Liver (tissue), 9 donors: ENCODE data around the gene ZNF292. TPM values are rescaled to one million over a fixed set of nuclear protein-coding genes. Genes with fewer than 3 reads are reported as not detected.

Experiments
- DNase-seq: peaks from one replicate; pipeline ENCODE4 v3.0.0-alpha.2; 2017; ENCODE audit warnings: low spot score
- H3K27ac ChIP-seq, 2 donors: one replicate each; pipeline ENCODE4 v1.7.0; 2013; ENCODE audit warnings: inconsistent platforms in 2 of 2, low read length in 2 of 2, control low read depth in 1 of 2, low read depth in 1 of 2, mild to moderate bottlenecking in 1 of 2
- H3K27me3 ChIP-seq, 4 donors: one replicate each; pipeline versions ENCODE4 v1.6.1 to v1.7.0; 2013; ENCODE audit warnings: low read length in 3 of 4, inconsistent platforms in 1 of 4, mild to moderate bottlenecking in 1 of 4, moderate library complexity in 1 of 4; ENCODE audit not compliant: control insufficient read depth in 4 of 4, insufficient read depth in 4 of 4
- H3K36me3 ChIP-seq, 4 donors: one replicate each; pipeline versions ENCODE4 v1.6.1 to v1.7.0; 2013; ENCODE audit warnings: low read length in 3 of 4, mild to moderate bottlenecking in 3 of 4, low read depth in 1 of 4, moderate library complexity in 1 of 4; ENCODE audit not compliant: control insufficient read depth in 4 of 4, insufficient read depth in 3 of 4
- H3K4me1 ChIP-seq, 4 donors: one replicate each; pipeline versions ENCODE4 v1.6.1 to v1.7.0; 2013; ENCODE audit warnings: low read length in 3 of 4, mild to moderate bottlenecking in 3 of 4, moderate library complexity in 1 of 4; ENCODE audit not compliant: control insufficient read depth in 4 of 4, insufficient read depth in 4 of 4
- H3K4me3 ChIP-seq, 3 donors: one replicate each; pipeline versions ENCODE4 v1.6.1 to v1.7.0; 2013; ENCODE audit warnings: low read length in 3 of 3, control low read depth in 1 of 3, low read depth in 1 of 3, mild to moderate bottlenecking in 1 of 3
- H3K9ac ChIP-seq, 2 donors: one replicate each; pipeline ENCODE4 v1.7.0; 2013; ENCODE audit warnings: low read length in 2 of 2, mild to moderate bottlenecking in 2 of 2, moderate library complexity in 2 of 2, control low read depth in 1 of 2, low read depth in 1 of 2
- H3K9me3 ChIP-seq, 4 donors: one replicate each; pipeline versions ENCODE4 v1.6.1 to v1.7.0; 2013; ENCODE audit warnings: low read length in 3 of 4; ENCODE audit not compliant: control insufficient read depth in 4 of 4
- ATF3 ChIP-seq: IDR thresholded peaks from 2 replicates; pipeline ENCODE4 v1.6.1; 2016; ENCODE audit warnings: antibody characterized with exemption
- EGR1 ChIP-seq, 2 donors: IDR thresholded peaks; 2 replicates each; pipeline ENCODE4 v1.6.1; 2016 to 2018; ENCODE audit warnings: antibody characterized with exemption in 2 of 2, low read depth in 2 of 2
- FOXA1 ChIP-seq: IDR thresholded peaks from 2 replicates; pipeline ENCODE4 v1.6.1; 2016; ENCODE audit warnings: antibody characterized with exemption
- HNF4A ChIP-seq, 2 donors: conservative IDR thresholded peaks; 2 replicates each; pipeline ENCODE4 v1.6.1; 2016; ENCODE audit warnings: antibody characterized with exemption in 2 of 2, mild to moderate bottlenecking in 2 of 2
- JUND ChIP-seq, 2 donors: IDR thresholded peaks; 2 replicates each; pipeline ENCODE4 v1.6.1; 2016; ENCODE audit warnings: antibody characterized with exemption in 2 of 2
- NR2F2 ChIP-seq: IDR thresholded peaks from 2 replicates; pipeline ENCODE4 v1.6.1; 2016; ENCODE audit warnings: antibody characterized with exemption
- RAD21 ChIP-seq, 2 donors: IDR thresholded peaks; 2 replicates each; pipeline ENCODE4 v1.6.1; 2016; ENCODE audit warnings: antibody characterized with exemption in 2 of 2, mild to moderate bottlenecking in 2 of 2
- RXRA ChIP-seq, 2 donors: IDR thresholded peaks; 2 replicates each; pipeline ENCODE4 v1.6.1; 2017 to 2018; ENCODE audit warnings: antibody characterized with exemption in 2 of 2, mild to moderate bottlenecking in 1 of 2
- SP1 ChIP-seq: IDR thresholded peaks from 2 replicates; pipeline ENCODE4 v1.6.1; 2018; ENCODE audit warnings: antibody characterized with exemption, mild to moderate bottlenecking
- YY1 ChIP-seq: IDR thresholded peaks from 2 replicates; pipeline ENCODE4 v1.6.1; 2016; ENCODE audit warnings: antibody characterized with exemption, mild to moderate bottlenecking
- WGBS: extraction: QIAGEN DNeasy Blood & Tissue Kit; methylation state at CpG from one replicate; pipeline ENCODE4 v1.1.7; 2013; 5-methylcytosine and 5-hydroxymethylcytosine counted together
- polyA plus RNA-seq, 2 donors: library from polyadenylated mRNA; stranded (reverse) in 1 of 2; unstranded in 1 of 2; fragments of 200-250 nt in 1 of 2; fragments of >200 nt in 1 of 2; fragmentation: Nextera tagmentation in 1 of 2; extraction: Ambion mirVana in 1 of 2; gene quantifications; one replicate each; pipeline versions ENCODE4 v1.2.1 to v1.2.3, GENCODE V29; 2013 to 2015
- total RNA-seq, 2 donors: library from RNA; depleted of rRNA; stranded (reverse); fragments of >200 nt; gene quantifications; one replicate each; pipeline ENCODE4 v1.2.3, GENCODE V29; 2014
- TF ChIP-seq, protein P1 (sequence below): fragments of 150-350 bp; IDR thresholded peaks from 2 replicates; pipeline ENCODE4 v1.5.1; 2017; ENCODE audit warnings: improper control_type of control experiment, low read depth, low read length; ENCODE audit not compliant: missing input control
- TF ChIP-seq, protein P2 (sequence below): IDR thresholded peaks from 2 replicates; pipeline ENCODE4 v1.6.1; 2016; ENCODE audit warnings: antibody characterized with exemption
- TF ChIP-seq, protein P3 (sequence below): IDR thresholded peaks from 2 replicates; pipeline ENCODE4 v1.6.1; 2016; ENCODE audit warnings: antibody characterized with exemption
- donor health status: healthy.
- donor health status: healthy.
- donor health status: healthy.
- donor health status: healthy.
- donor health status: healthy.

Gene ZNF292
- total and polyA plus RNA-seq, 4 donors = 2.7 to 16.4 (median 12.5) TPM

DNA sequence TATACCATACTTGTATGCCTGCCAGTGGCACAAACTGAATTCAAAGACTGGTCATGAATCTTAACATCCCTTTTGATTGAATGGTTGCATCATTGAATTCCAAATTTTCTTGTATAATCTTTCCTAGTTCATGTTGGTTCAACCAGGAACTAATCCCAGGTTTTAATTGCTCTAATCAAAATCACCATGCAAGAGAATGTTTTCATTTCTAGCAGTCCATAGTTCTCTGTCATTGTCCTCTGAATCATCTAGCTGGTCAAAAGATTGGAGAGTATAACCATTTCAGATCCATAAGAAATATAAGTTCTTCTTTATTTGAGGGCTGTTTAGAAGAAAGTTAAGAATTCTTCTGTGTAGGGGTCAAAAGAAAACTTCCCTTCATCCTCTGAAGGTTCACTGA lies 57.2 kb downstream of the ZNF292 start (continued):
- TF ChIP-seq, protein P1, sequence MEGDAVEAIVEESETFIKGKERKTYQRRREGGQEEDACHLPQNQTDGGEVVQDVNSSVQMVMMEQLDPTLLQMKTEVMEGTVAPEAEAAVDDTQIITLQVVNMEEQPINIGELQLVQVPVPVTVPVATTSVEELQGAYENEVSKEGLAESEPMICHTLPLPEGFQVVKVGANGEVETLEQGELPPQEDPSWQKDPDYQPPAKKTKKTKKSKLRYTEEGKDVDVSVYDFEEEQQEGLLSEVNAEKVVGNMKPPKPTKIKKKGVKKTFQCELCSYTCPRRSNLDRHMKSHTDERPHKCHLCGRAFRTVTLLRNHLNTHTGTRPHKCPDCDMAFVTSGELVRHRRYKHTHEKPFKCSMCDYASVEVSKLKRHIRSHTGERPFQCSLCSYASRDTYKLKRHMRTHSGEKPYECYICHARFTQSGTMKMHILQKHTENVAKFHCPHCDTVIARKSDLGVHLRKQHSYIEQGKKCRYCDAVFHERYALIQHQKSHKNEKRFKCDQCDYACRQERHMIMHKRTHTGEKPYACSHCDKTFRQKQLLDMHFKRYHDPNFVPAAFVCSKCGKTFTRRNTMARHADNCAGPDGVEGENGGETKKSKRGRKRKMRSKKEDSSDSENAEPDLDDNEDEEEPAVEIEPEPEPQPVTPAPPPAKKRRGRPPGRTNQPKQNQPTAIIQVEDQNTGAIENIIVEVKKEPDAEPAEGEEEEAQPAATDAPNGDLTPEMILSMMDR = no peak
- TF ChIP-seq FOXA1 (no peak), SP1 (no peak), EGR1 (IDR thresholded peaks at IDR 0.05; ENCODE audit: low read depth in 2 of 2) (no peak), RAD21 (IDR thresholded peaks at IDR 0.05) (no peak), YY1 (no peak)

DNA sequence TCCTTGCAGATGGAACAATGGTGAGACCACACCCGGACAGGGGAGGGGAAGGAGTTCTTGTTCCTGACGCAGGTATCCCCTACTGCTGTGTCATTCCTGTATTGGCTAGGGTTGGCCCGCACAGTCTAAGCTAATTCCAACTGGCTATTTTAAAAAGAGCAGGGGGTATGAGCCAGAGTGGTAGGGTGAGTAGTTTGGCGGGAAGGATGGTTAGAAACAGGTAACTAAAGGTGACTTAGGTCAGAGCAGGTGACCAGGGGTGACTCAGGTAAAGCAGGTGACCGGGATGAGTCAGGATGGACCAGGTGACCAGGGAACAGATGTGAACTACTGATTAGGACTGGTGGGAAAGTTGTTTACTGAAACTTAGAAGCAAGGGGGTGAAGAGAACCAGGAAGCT lies 58.0 kb downstream of the ZNF292 start:
- Histone ChIP-seq H3K27me3 (no peaks in the 10 kb centered on the region), H3K4me1 (peaks cover 0 to 3% (median 0%) of the 10 kb centered on the region in 4 donors), H3K9ac (no peak overlapping the region), H3K36me3 (peaks cover 0 to 4% (median 0%) of the 10 kb centered on the region in 4 donors), H3K27ac (no peak overlapping the region), H3K9me3 (no peaks in the 10 kb centered on the region), H3K4me3 (no peak overlapping the region)
- 84% methylated on average over 5 of the region's 5 CpGs for WGBS
- TF ChIP-seq RAD21 (IDR thresholded peaks at IDR 0.05) (no peak), EGR1 (IDR thresholded peaks at IDR 0.05; ENCODE audit: low read depth in 2 of 2) (no peak), NR2F2 (no peak), RXRA (IDR thresholded peaks at IDR 0.05) (no peak)
- TF ChIP-seq, protein P2, sequence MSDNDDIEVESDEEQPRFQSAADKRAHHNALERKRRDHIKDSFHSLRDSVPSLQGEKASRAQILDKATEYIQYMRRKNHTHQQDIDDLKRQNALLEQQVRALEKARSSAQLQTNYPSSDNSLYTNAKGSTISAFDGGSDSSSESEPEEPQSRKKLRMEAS = no peak
- DNase-seq = no peak

DNA sequence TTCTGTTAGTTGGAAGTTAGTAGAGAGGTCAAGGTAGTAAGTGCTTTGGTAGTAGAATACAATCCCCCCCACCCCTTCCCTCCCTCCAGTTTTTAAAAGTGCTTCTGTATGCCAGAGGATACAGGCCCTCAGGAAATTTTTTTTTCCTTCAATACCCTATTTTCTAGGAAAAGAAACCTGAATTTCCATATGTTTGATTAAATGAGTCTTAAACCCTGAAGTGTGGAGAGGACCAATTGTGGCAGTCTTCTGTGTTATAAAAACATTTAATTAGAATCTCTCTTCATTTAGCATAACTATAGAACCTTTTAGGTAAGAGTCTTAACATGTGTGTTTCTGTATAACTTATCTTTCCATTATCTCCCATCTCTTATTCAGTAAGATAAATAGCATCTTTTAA lies 59.5 kb downstream of the ZNF292 start:
- TF ChIP-seq NR2F2 = no peak
- TF ChIP-seq JUND (IDR thresholded peaks at IDR 0.05) = no peak
- no peak for TF ChIP-seq ATF3
- TF ChIP-seq YY1 = no peak
- TF ChIP-seq, protein P3, sequence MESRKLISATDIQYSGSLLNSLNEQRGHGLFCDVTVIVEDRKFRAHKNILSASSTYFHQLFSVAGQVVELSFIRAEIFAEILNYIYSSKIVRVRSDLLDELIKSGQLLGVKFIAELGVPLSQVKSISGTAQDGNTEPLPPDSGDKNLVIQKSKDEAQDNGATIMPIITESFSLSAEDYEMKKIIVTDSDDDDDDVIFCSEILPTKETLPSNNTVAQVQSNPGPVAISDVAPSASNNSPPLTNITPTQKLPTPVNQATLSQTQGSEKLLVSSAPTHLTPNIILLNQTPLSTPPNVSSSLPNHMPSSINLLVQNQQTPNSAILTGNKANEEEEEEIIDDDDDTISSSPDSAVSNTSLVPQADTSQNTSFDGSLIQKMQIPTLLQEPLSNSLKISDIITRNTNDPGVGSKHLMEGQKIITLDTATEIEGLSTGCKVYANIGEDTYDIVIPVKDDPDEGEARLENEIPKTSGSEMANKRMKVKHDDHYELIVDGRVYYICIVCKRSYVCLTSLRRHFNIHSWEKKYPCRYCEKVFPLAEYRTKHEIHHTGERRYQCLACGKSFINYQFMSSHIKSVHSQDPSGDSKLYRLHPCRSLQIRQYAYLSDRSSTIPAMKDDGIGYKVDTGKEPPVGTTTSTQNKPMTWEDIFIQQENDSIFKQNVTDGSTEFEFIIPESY = no peak
- no peak for TF ChIP-seq SP1
- TF ChIP-seq HNF4A (conservative IDR thresholded peaks at IDR 0.05) = no peak
- TF ChIP-seq FOXA1 = no peak
- TF ChIP-seq, protein P2 = no peak
- Histone ChIP-seq H3K27ac (no peak overlapping the region), H3K9me3 (no peaks in the 10 kb centered on the region), H3K36me3 (peaks cover 0 to 7% (median 2%) of the 10 kb centered on the region in 4 donors), H3K4me1 (peaks cover 0 to 3% (median 0%) of the 10 kb centered on the region in 4 donors), H3K9ac (no peak overlapping the region), H3K27me3 (no peaks in the 10 kb centered on the region), H3K4me3 (no peak overlapping the region)
- no peak for DNase-seq
